Stomach (tissue), 9 donors: ENCODE results near the gene NF1. TPM values are rescaled to one million over a fixed set of nuclear protein-coding genes. Genes with fewer than 3 reads are reported as not detected.

Experiments used
- DNase-seq, 2 donors: peaks; one replicate each; pipeline versions ENCODE4 v3.0.0 to v3.0.0-alpha.2; 2013 to 2019
- H3K27ac ChIP-seq, 5 donors: fragments of 200-600 bp in 4 of 5; sonication (generic) in 4 of 5; one replicate each; pipeline ENCODE4 v1.5.1; 2013 to 2019; ENCODE audit warnings: mild to moderate bottlenecking in 1 of 5, moderate library complexity in 1 of 5
- H3K27me3 ChIP-seq, 3 donors: fragments of 200-600 bp; sonication (generic); one replicate each; pipeline ENCODE4 v1.5.1; 2017 to 2019; ENCODE audit warnings: mixed run types in 1 of 3
- H3K36me3 ChIP-seq, 4 donors: fragments of 200-600 bp; sonication (generic); 1 replicate in 3 of 4; 2 replicates in 1 of 4; pipeline ENCODE4 v1.5.1; 2016 to 2019
- H3K4me1 ChIP-seq, 4 donors: fragments of 200-600 bp; sonication (generic); one replicate each; pipeline ENCODE4 v1.5.1; 2016 to 2019
- H3K4me3 ChIP-seq, 4 donors: fragments of 200-600 bp; sonication (generic) in 3 of 4; one replicate each; pipeline ENCODE4 v1.5.1; 2016 to 2019; ENCODE audit warnings: mild to moderate bottlenecking in 1 of 4
- H3K9me3 ChIP-seq, 4 donors: fragments of 200-600 bp; sonication (generic); one replicate each; pipeline ENCODE4 v1.5.1; 2016 to 2019
- CTCF ChIP-seq, 7 experiments: fragments of 450-650 bp in 4 of 7; fragments of 200-600 bp in 3 of 7; sonication (generic) in 3 of 7; IDR thresholded peaks; one replicate each; pipeline ENCODE4 v1.5.1; 2016 to 2019; ENCODE audit warnings: antibody characterized with exemption in 7 of 7, control low read depth in 2 of 7, mild to moderate bottlenecking in 1 of 7
- EP300 ChIP-seq: sonication (generic); formaldehyde crosslinking; IDR thresholded peaks from one replicate; pipeline ENCODE4 v1.6.1; 2017; ENCODE audit warnings: antibody characterized with exemption
- POLR2A ChIP-seq, 4 donors: fragments of 450-650 bp; IDR thresholded peaks; one replicate each; pipeline ENCODE4 v1.6.1; 2016; ENCODE audit warnings: antibody characterized with exemption in 4 of 4, control low read depth in 2 of 4, mild to moderate bottlenecking in 1 of 4, moderate library complexity in 1 of 4
- POLR2AphosphoS5 ChIP-seq, 3 donors: sonication (generic); formaldehyde crosslinking; IDR thresholded peaks; one replicate each; pipeline ENCODE4 v1.6.1; 2016; ENCODE audit warnings: antibody characterized with exemption in 3 of 3
- WGBS, 5 donors: extraction: QIAGEN DNeasy Blood & Tissue Kit in 3 of 5; methylation state at CpG; one replicate each; pipeline versions ENCODE4 v1.1.5 to v1.1.7; 2013 to 2018; 5-methylcytosine and 5-hydroxymethylcytosine counted together
- intact Hi-C: fragments of 100-400 bp; cut with DNase I; formaldehyde crosslinking; loops from one replicate; pipeline ENCODE4 v1.15.1; 2023; ENCODE audit warnings: low total_unique reads
- polyA plus RNA-seq, 3 donors: library from polyadenylated mRNA; stranded (reverse); fragments of 200-250 nt; gene quantifications; one replicate each; pipeline ENCODE4 v1.2.3, GENCODE V29; 2013
- total RNA-seq, 5 donors: library from RNA; depleted of rRNA; stranded (reverse); fragments of >200 nt; gene quantifications; one replicate each; pipeline versions ENCODE4 v1.1.0 to v1.2.3, GENCODE V29; 2014 to 2016
- donor health status: healthy with polysubstance abuse.
- donor health status: Bipolar disorder and iron deficiency.
- donor health status: healthy.

The NF1 gene
- total and polyA plus RNA-seq, 8 donors, result 5.2 to 108 (median 50.5) TPM

- no peak for TF ChIP-seq EP300
- no peak for TF ChIP-seq POLR2AphosphoS5 (IDR thresholded peaks at IDR 0.05)
- no peak for TF ChIP-seq CTCF (IDR thresholded peaks at IDR 0.05)
- TF ChIP-seq POLR2A (IDR thresholded peaks at IDR 0.05), result no peak
- Histone ChIP-seq H3K4me1 (peaks cover 0 to 3% (median 0%) of the 10 kb centered on the region in 4 donors), H3K27me3 (no peaks in the 10 kb centered on the region), H3K36me3 (peaks cover 27 to 90% (median 84%) of the 10 kb centered on the region in 4 donors), H3K4me3 (no peak overlapping the region), H3K9me3 (no peaks in the 10 kb centered on the region), H3K27ac (no peak overlapping the region)
- no peak for DNase-seq
- intact Hi-C loops, result no loop called here
These were observed 137.1 kb downstream of the NF1 start for GRCh38 chr17:31231852-31232251.

DNA sequence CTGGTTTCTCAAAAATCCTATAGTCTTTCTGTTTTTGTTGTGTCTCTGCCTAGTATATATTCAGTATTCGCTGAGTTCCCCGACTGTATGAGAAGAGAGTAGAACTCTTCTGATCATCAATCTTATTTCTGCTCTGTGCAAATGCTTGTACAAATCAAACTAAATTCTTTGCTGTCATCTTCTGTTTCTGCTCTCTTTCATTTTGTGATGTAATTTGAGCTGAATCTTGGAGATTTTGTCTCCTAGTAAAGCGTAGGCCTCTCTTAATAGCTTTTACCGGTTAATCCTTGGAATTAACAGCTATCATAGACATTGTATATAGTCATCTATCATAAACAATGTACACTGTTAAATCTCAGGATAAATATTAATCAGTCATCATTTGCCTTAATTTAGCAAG, 140.3 kb downstream of the NF1 start:
- Histone ChIP-seq H3K27ac (no peak overlapping the region), H3K4me1 (no peaks in the 10 kb centered on the region), H3K36me3 (peaks cover 29 to 93% (median 77%) of the 10 kb centered on the region in 4 donors), H3K27me3 (no peaks in the 10 kb centered on the region), H3K4me3 (no peak overlapping the region), H3K9me3 (no peaks in the 10 kb centered on the region)
- no peak for DNase-seq
- 77 to 92% (median 85%) methylated on average over 4 of the region's 4 CpGs for WGBS, 5 donors
- TF ChIP-seq POLR2A (IDR thresholded peaks at IDR 0.05) (no peak), EP300 (no peak), POLR2AphosphoS5 (IDR thresholded peaks at IDR 0.05) (no peak), CTCF (IDR thresholded peaks at IDR 0.05) (no peak)
- intact Hi-C loops, result no loop called here

- no peaks in the 10 kb centered on the region for H3K9me3 ChIP-seq
- intact Hi-C loops, result no loop called here
- H3K27me3 ChIP-seq, result no peaks in the 10 kb centered on the region
- H3K36me3 ChIP-seq, result peaks cover 29 to 93% (median 80%) of the 10 kb centered on the region in 4 donors
- 91 to 95% (median 94%) methylated on average over 3 of the region's 3 CpGs for WGBS, 5 donors
- TF ChIP-seq EP300 (no peak), CTCF (IDR thresholded peaks at IDR 0.05) (no peak), POLR2AphosphoS5 (IDR thresholded peaks at IDR 0.05) (no peak), POLR2A (IDR thresholded peaks at IDR 0.05) (no peak)
- H3K27ac ChIP-seq, result no peak overlapping the region
- no peaks in the 10 kb centered on the region for H3K4me1 ChIP-seq
- no peak overlapping the region for H3K4me3 ChIP-seq
- no peak for DNase-seq
These were observed 141.4 kb downstream of the NF1 start for GRCh38 chr17:31236137-31236536.

GRCh38 chr17:31236712-31237111, 141.9 kb downstream of the NF1 start:
- H3K4me1 ChIP-seq, result no peaks in the 10 kb centered on the region
- WGBS, 5 donors, result 87 to 95% (median 94%) methylated on average over 3 of the region's 3 CpGs
- intact Hi-C loops, result no loop called here
- no peak overlapping the region for H3K27ac ChIP-seq
- no peaks in the 10 kb centered on the region for H3K27me3 ChIP-seq
- no peaks in the 10 kb centered on the region for H3K9me3 ChIP-seq
- no peak for TF ChIP-seq CTCF (IDR thresholded peaks at IDR 0.05)
- TF ChIP-seq POLR2A (IDR thresholded peaks at IDR 0.05), result no peak
- no peak for TF ChIP-seq POLR2AphosphoS5 (IDR thresholded peaks at IDR 0.05)
- no peak for TF ChIP-seq EP300
- no peak for DNase-seq
- H3K4me3 ChIP-seq, result no peak overlapping the region
- peaks cover 29 to 91% (median 80%) of the 10 kb centered on the region in 4 donors for H3K36me3 ChIP-seq
